Measurements from ENCODE around the gene CCDC33.

CCDC33 gene

DNA sequence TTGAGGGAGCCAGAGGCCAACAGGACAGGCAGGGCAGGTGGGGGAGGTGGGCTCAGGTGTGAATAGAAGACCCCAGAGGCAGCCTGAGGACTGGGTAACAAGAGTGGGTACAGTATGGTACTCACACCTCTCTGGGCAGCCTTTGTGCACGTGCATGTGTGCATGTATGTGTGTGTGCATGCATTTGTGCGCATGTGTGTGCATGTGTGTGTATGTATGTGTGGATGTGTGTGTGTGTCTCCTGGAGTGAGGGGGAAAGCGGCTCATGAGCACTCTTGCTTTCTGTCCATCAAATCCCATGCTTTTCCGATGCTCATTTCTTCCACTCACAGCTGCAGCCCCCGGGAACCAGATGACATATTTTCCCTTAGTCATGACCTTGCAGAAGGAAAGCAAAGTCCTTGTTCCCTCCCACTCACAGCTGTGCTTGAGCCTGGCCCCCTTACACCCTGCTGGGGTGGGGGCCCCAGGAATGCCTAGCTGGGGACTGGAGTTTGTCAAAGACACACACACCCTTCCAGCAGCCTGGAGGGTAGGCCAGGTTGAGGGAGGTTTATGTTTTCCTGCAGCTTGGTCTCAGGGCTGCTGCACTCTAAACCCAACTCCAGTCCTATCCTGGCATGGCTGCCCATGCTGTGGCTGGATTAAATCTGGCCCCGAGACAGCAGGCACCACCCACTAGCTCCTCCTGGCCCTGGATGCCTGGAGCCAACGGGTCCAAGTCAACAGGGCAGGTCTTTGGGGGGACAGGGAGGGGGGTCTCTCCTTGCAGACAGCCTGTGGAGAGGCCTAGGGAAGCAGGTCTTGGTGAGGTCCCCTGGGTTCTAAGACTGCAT is 22.5 kb downstream of the CCDC33 start:
- no peak for DNase-seq (ENCODE audit: low read depth in 2 of 2)

DNA sequence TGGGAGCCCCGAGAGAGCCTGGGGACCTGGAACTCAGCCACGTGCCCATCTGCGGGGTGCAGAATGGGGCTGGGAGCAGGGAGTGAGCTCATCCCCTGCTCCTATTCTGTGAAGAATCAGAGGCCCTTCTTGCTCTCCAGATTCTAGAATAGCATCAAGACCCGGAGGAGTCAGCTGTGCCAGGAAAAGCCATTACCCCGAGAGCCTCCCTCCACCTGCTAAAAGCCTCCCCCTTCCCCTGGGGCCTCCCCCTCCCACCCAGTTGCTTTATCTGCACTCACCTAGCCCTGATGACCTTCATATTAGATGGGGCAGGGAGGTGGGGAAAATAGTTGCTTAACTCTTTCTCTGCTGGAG is 23.1 kb downstream of the CCDC33 start:
- DNase-seq (ENCODE audit: low read depth in 2 of 2): no peak

DNA sequence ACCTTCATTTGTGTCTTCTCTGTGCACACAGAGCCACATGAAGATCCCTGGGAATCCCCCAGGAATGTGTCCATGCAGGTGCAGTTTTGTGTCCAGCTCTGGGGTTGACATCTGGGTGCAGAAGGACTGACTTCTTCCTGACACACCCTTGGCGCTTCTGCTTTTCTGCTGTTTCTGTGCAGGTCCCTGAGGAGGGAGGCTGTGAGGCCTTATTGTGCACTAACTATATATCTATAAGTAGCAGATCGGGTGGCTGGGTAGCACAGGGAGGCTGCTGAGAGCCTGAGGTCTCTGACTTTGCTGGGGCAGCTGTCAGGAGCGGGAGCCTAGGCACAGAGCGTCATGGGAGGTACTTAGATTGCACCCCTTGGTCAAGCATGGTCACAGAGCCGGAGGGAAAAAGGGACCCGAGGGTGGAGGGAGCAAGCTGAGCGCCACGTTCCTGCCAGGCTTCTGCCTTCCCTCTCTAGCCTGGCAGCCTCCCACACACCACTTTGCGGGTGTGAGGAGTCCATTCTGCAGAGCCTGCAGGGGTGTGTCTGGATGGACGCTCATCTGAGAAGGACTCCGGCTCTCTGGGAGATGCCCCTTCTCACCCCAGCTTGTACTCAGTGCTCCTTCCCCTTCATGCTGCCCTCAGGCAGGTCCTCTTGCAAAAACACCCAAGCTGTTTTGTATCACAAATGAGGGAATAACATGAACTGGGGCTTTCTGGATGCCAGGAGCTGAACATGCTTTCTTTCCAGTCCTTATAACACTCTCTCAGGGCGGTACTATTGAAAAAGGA is 23.9 kb downstream of the CCDC33 start:
- DNase-seq (ENCODE audit: low read depth in 2 of 2): no peak

DNA sequence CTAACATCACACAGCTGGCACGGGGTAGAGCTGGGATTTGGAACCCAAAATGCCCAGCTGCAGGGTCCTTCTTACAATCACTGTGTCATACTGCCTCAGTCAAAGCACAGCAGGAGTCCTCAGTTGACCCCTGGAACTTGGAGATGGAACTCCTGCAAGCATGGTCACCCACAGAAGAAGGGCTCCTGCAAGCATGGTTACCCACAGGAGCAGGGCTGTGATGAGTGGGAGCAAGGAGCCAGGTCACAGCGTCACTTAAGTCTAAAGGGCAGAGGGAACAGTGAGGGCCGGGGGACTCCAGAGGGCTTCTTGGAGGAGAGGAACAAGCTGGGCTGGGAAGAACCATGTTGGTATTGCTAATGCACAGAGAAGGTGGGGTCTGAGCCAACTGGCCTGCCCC is 24.9 kb downstream of the CCDC33 start:
- no peak for DNase-seq (ENCODE audit: low read depth in 2 of 2)

DNA sequence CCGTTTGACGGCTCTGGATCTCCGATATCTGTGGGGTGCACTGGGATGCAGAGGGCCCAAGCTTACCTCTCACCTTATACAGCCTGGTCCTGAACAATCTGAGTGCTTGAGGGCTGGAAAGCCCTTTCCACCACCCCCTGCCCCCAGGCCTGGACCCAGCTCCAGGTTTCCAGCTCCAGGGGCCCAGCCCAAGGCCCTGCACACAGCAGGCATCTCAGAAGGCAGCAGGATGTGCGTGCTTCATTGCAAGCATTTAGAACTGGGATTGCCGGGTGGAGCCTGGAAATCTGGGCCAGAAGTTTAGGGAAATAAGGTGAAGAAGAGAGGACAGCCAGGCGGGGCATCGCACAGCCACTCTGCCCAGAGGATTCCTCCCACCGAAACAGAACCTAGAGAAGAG is 25.6 kb downstream of the CCDC33 start:
- no peak for DNase-seq (ENCODE audit: low read depth in 2 of 2)

DNA sequence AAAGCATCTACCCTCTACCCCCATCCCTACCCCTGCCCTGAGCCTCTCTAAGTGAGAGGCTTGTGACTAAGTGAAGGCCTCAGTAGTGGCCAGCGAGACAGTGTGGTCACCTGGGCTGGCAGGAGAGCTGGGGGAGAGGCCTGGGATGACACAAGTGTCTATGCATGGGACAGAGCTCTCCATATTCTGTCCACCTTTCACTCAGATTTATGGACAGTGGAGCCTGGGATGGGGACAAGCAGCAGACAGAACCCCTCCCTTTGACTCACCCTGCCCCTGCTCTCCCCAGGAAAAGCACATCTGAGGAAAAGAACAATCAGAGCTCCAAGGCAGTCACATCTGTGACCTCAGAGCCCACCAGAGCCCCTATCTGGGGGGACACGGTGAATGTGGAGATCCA is 26.0 kb downstream of the CCDC33 start:
- DNase-seq (ENCODE audit: low read depth in 2 of 2): no peak

DNA sequence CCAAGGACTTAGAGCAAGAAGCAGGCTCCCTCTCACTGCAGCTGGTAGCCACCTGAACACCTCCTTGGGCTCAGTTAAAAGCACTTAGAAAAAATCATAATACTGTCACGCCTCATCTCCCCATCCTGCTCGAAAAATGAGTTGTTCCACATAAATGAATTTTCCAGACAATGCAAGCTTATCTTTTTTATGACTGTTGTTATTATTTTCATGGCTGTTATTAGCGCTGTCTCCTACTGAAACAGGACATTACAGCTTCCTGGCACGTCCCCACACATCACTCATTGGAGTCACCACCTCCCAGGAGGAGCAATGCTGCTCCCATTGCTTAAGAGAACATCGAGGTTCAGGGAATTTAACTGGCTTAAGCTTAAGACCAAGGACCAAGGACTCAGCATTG is 26.5 kb downstream of the CCDC33 start:
- DNase-seq (ENCODE audit: low read depth in 2 of 2): no peak

DNA sequence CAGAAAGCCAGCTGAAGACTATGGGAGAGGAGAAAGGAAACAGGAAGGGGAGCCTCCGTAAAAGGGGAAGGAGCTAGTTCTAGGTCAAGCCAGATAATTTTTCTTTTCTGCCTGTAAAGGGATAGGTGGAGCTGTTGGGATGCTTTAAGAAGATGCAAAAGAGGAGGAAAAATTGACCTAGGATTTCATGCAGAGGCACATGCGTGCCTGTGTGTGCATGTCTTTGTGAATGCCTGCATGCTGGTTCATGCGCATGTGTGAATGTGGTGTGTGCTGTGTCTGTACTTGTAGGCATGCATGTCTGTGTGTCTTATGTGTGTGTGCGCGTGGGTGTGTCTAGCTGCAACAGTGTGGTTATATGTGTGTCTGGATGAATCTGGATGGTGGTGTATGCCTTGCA is 27.3 kb downstream of the CCDC33 start:
- DNase-seq (ENCODE audit: low read depth in 2 of 2): no peak

DNA sequence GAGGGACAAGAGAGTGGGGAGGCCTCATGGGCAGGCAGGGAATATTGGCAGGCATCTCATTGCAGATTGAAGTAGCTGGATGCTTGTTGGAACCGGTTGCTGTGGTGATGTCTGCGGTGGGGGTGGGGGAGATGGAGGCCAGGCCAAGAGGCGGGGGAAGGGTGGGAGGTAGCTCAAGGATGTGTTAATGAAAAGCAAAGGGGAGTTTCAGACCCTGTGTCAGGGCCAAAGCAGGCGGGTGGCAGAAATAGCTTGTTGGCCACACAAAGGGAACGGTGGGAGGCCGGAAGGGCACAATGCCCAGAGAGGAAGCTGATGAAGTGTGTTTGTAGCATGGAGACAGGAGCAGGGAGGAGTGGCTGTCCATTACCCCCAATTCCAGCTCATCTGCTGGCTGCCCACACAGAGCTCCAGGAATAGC is 28.0 kb downstream of the CCDC33 start:
- no peak for DNase-seq (ENCODE audit: low read depth in 2 of 2)

DNA sequence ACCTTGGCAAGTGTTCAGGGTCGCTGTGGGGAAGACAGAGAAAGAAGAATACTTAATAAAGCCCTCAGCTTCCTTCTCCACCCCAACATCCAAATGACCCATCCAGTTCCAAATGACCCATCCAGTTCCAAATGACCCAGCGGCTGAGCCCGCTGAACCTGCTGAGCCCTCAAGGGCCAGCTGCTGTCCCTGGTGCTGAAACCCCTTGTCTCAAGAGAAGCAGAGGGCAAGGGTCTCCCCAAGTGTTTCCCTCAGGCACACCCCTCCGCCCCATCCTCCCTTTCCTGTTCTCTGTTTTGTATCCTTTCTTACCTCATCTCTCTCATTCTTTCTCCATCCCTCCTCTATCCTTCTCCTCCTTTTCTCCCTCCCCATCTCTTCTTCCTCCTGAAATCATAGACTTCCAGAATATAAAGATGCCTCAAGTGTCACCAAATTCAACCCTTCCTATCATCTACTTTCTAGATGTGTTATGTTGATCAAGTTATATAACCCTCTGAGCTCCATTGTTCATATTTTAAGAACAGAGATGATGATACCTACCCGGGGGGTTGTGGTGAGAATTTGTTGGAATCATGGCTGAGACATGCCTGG is 29.0 kb downstream of the CCDC33 start:
- DNase-seq (ENCODE audit: low read depth in 2 of 2): no peak

DNA sequence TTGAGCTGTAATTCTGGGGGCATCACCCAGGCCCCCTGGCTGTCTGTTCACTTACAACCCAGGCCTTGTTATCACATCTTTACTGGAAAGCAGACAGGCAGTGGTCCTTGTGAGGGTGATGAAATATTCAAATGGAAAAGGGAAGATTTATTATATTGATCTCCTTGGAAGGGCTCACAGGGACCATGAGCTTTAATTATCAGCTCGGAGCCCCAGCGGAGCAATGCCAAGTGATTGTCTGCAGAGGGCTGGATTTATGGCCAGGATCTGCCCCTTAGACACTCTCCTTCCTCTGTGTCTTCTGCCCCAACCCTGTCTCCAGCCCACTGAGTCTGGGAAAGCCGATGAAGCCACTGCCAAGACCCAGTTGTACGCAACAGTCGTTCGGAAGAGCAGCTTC is 31.9 kb downstream of the CCDC33 start:
- DNase-seq (ENCODE audit: low read depth in 2 of 2): no peak

DNA sequence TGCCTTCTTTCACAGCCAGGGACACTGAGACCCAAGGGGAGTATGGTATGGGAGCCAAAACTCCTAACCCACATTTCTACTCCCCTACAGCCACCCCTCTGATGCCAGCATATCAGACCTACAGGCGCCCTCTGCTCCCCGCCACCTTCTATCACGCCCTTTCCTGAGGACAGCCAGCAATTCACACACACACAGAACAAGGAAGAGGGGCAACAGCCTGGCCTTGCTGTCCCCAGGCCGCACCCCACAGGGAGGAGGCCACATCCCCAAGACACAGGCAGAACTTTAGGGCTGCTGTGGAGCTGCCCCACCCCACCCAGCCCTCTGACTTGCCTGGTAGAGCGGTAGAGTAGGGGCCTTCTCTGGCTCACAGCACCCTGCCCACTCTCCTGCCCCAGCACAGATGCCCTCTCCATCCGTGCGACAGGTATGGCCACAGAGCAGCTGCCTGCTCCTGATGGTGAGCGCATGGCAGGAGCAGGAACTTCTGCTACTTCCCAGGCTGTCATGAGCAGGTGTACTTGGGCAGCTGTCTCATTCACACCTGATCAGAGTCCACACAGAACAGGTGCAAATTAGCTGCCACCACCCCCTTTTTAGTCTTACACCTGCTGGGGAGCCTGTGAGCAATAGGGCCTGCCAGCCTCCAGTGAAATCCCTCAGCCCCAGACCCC is 33.4 kb downstream of the CCDC33 start:
- DNase-seq (ENCODE audit: low read depth in 2 of 2): no peak

DNA sequence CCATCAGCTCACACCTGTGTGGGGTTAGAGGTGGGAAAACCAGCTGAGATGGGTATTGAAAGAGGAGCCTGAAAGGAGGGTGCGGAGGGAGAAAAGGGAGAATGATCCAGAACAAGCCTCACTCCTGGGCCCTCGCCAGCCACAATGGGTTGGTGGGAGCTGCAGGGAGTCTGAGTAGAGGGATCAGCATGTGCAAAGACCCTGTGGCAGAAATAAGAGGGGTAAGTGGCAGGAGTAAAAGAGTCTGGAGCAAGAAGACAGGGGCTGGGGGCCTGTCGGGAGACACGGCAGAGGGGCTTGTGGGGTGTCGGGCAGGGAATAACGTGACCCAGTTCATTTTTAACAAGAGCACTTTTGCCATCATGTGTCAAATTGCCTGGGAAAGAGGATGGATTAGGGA is 34.0 kb downstream of the CCDC33 start:
- DNase-seq (ENCODE audit: low read depth in 2 of 2): no peak

DNA sequence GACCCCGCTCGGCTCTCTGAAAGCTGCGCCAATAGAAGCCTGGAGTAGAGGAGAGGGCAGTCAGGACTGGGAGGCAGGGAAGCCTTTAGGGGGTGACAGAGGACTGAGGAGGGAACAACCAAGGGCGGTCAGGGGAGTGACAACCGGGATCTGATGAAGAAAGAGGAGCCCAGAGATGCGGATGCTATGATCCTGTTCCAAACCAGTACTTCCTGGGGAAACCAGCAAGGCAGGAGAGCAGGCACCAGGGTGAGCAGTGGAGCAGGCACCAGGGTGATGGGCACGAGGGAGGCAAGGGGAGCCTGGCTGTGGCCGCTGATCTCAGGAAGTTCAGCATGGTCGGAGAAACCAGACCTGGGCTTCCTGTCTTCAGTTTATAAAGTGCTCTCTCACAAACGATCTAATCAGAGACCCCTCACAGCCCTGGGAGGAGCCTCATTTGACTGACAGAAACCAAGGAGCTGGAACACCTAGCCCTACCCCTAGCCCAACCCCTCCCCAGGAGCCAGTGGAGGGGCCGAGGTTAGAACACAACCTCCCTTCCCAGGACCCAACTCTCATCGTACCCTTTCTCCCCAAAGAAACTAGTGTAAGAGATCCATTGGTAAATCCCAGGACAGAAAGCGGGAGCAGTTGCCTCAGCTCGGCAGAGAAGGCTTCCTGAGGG is 34.9 kb downstream of the CCDC33 start:
- DNase-seq (ENCODE audit: low read depth in 2 of 2): no peak

DNA sequence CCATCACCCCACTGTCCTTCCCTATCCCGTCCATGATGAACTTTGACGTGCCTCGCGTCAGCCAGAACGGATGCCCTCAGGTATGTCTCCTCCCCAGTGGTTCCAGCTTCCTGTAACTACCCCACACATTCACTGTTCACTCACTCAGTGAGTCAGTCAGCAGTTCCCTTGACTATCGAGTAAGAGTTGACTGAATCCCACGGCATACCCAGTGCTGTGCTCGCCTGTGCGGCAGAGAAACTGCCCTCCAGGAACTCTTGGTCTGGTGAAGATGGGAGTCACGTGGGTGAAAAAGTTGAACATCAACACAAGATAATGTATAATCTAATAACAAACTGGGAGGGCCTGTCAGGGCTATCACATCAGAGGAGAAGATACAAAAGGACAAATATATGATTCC is 36.7 kb downstream of the CCDC33 start:
- no peak for DNase-seq (ENCODE audit: low read depth in 2 of 2)

DNA sequence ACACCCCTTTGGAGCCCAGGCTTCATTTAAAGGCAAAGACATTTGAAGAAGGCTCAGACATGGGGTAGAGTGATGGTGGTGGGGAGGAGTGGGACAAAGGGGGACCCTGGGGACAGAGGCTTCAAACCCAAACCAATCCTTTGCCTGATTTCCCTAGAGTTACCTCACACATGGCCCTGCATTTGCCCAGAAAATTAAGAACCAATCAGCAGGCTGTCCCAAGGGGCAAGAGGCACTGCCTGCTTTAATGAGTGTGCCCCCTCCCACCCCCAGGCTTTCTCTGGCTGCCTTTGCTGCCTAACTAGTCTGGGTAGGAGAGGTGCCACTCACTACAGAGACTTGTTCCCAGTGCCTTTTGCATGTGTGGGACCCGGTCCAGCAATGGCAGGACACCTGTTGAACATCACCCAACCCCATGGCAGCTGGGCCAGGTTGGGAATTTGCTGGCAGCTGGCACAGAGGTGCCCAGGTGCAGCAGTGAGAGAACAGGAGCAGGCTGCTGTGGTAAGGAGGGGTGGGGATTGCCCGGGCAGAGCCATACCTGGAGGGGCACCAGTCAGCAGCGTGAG is 38.4 kb downstream of the CCDC33 start:
- no peak for DNase-seq (ENCODE audit: low read depth in 2 of 2)

DNA sequence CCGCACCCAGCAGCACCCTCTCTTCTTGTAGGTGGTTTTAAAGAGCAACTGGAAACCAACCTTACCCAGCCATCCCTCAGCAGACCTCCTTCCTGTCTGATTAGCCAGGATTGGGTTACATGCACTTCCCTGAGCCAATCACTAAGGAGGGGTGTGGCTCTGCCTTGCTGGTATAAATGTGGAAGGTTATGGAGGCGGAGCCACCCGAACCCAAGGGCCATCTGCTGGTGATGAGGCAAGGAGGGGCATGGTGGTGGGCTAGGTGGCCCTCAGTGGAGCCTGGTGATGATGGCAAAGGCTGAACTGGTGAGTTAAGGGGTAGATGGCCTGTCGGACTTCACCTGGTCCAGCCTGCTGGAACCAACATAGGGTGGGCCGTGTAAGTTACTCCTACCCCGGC is 39.8 kb downstream of the CCDC33 start:
- no peak for DNase-seq (ENCODE audit: low read depth in 2 of 2)

DNA sequence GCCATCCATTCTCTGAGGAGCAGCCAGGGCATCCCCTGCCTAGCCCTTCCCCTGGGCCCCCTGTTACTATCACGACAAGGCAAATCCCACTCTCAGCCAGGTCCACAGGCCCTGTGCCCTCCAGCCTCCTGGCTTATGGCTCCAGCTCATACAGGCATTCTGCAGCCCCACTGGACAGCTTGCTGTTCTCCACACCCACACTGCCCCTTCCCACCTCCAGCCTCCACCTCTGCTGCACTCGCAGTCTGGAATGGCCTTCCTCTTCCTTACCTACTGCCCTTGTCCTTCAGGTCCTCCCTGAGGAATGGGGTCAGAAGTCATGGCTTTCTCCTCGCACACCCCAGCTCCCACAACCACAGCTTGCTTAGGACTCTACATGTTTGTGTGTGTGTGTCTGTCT is 40.4 kb downstream of the CCDC33 start:
- DNase-seq (ENCODE audit: low read depth in 2 of 2): no peak

DNA sequence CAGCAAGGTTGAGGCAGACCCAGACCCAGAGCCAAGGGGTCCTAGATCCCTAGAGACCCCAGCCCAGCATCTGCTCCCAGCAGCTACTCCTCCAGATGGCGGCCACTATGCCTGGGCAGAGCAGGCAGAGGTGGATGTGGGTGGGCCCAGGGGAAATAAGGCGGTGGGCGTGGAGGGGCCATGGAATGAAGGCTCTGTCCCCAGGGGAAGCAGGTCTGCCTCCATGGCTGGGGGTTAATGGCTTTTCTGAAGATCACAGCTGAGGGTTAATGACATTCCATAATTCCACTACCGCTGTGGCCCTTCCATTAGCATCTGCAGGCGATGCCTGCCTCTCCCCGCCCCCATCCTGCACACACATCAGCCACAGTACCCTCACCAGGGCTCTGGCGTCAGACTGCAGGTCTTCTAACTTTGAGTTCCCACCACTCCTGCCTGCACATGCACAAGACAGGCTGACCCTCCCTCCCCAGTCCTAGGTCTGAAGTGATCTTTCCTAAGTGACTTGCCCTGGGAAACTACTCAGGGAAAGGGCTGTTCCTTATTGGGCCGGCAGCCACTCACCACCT is 41.2 kb downstream of the CCDC33 start:
- DNase-seq (ENCODE audit: low read depth in 2 of 2): no peak

DNA sequence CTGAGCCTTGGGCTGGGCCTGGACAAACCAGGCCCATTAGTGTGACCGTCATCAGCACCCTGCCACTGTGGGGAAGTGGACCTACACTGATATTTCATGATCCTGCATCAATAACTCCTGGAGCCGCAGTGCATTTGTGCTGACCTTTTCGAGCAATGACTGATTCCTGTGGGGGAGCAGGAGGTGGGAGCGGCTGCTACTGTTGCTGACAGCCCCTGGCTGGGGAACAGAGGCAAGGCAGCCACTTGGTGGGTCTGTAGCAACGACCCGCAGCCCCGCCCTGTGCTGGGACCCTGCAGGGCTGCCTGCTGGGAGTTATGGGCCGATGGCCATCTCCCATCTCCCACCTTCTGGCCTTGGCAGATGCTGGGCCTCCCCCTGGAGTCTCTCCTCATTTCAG is 42.1 kb downstream of the CCDC33 start:
- no peak for DNase-seq (ENCODE audit: low read depth in 2 of 2)

Measured in activated CD4-positive, alpha-beta T cell treated with anti-CD3 and anti-CD28 coated beads for 24 hours (primary cell).